H9 (cell line): ENCODE results near the gene TEAD1. TPM values are rescaled to one million over a fixed set of nuclear protein-coding genes. Genes with fewer than 3 reads are reported as not detected.

Source experiments
- DNase-seq: peaks from one replicate; pipeline ENCODE4 v3.0.0-alpha.2; 2017
- H2AFZ ChIP-seq: one replicate; pipeline ENCODE4 v1.6.1; 2013; ENCODE audit warnings: mild to moderate bottlenecking, low read length, control low read depth, moderate library complexity
- H2AK5ac ChIP-seq: 2 replicates; pipeline ENCODE4 v1.6.1; 2013; ENCODE audit warnings: low read length, control low read depth, mixed read lengths; ENCODE audit not compliant: insufficient read length
- H2BK120ac ChIP-seq: one replicate; pipeline ENCODE4 v1.6.1; 2013; ENCODE audit warnings: low read depth, mild to moderate bottlenecking, low read length, control low read depth, inconsistent platforms; ENCODE audit not compliant: poor library complexity, severe bottlenecking
- H2BK12ac ChIP-seq: 2 replicates; pipeline ENCODE4 v1.6.1; 2013; ENCODE audit warnings: low read length, control low read depth, mixed read lengths, low read depth; ENCODE audit not compliant: insufficient read length
- H2BK15ac ChIP-seq: 2 replicates; pipeline ENCODE4 v1.6.1; 2013; ENCODE audit warnings: low read depth, low read length, control low read depth
- H2BK20ac ChIP-seq: one replicate; pipeline ENCODE4 v1.6.1; 2013; ENCODE audit warnings: low read depth, mild to moderate bottlenecking, low read length, control low read depth, inconsistent platforms; ENCODE audit not compliant: poor library complexity, severe bottlenecking
- H2BK5ac ChIP-seq: 2 replicates; pipeline ENCODE4 v1.6.1; 2013; ENCODE audit warnings: low read length, control low read depth, mixed read lengths; ENCODE audit not compliant: insufficient read length
- H3K14ac ChIP-seq: 2 replicates; pipeline ENCODE4 v1.6.1; 2013; ENCODE audit warnings: low read length, control low read depth; ENCODE audit not compliant: insufficient read depth
- H3K18ac ChIP-seq: 2 replicates; pipeline ENCODE4 v1.6.1; 2013; ENCODE audit warnings: low read depth, mild to moderate bottlenecking, mixed read lengths, low read length, control low read depth; ENCODE audit not compliant: insufficient read length
- H3K23ac ChIP-seq: 2 replicates; pipeline ENCODE4 v1.6.1; 2013; ENCODE audit warnings: low read length, control low read depth, mixed read lengths, low read depth; ENCODE audit not compliant: insufficient read length
- H3K23me2 ChIP-seq: 2 replicates; pipeline ENCODE4 v1.6.1; 2013; ENCODE audit warnings: low read depth, mild to moderate bottlenecking, mixed read lengths, low read length, control low read depth; ENCODE audit not compliant: insufficient read length, poor library complexity, severe bottlenecking
- H3K27ac ChIP-seq: 2 replicates; pipeline ENCODE4 v1.5.1; 2013; ENCODE audit warnings: low read length, control low read depth, mixed read lengths, low read depth; ENCODE audit not compliant: insufficient read length
- H3K27me3 ChIP-seq: 2 replicates; pipeline ENCODE4 v1.6.1; 2013; ENCODE audit warnings: low read length, control low read depth, inconsistent platforms; ENCODE audit not compliant: insufficient read depth
- H3K4ac ChIP-seq: 2 replicates; pipeline ENCODE4 v1.6.1; 2013; ENCODE audit warnings: low read depth, mild to moderate bottlenecking, control low read depth, inconsistent platforms, low read length, moderate library complexity
- H3K4me1 ChIP-seq: 2 replicates; pipeline ENCODE4 v1.6.1; 2013; ENCODE audit warnings: low read length, control low read depth, inconsistent platforms; ENCODE audit not compliant: insufficient read depth
- H3K4me2 ChIP-seq: 2 replicates; pipeline ENCODE4 v1.6.1; 2013; ENCODE audit warnings: low read length, control low read depth, mixed read lengths; ENCODE audit not compliant: insufficient read length, insufficient read depth
- H3K56ac ChIP-seq: 2 replicates; pipeline ENCODE4 v1.6.1; 2013; ENCODE audit warnings: low read depth, mild to moderate bottlenecking, mixed read lengths, low read length, control low read depth; ENCODE audit not compliant: insufficient read length
- H3K79me1 ChIP-seq: 2 replicates; pipeline ENCODE4 v1.6.1; 2013; ENCODE audit warnings: low read depth, mild to moderate bottlenecking, moderate library complexity, low read length, control low read depth, inconsistent platforms; ENCODE audit not compliant: insufficient read depth, poor library complexity, severe bottlenecking
- H3K79me2 ChIP-seq: 2 replicates; pipeline ENCODE4 v1.6.1; 2013; ENCODE audit warnings: low read length, control low read depth, inconsistent platforms; ENCODE audit not compliant: insufficient read depth
- H3K9ac ChIP-seq: 2 replicates; pipeline ENCODE4 v1.6.1; 2013; ENCODE audit warnings: low read length, control low read depth, mixed read lengths; ENCODE audit not compliant: insufficient read length; ENCODE audit errors: extremely low read depth
- H3K9me3 ChIP-seq: one replicate; pipeline ENCODE4 v1.6.1; 2013; ENCODE audit warnings: low read depth, low read length, inconsistent platforms; ENCODE audit not compliant: control insufficient read depth
- H3T11ph ChIP-seq: one replicate; pipeline ENCODE4 v1.6.1; 2013; ENCODE audit warnings: mild to moderate bottlenecking, low read length, control low read depth, inconsistent platforms
- H4K20me1 ChIP-seq: one replicate; pipeline ENCODE4 v1.6.1; 2013; ENCODE audit not compliant: control insufficient read depth, insufficient read length, insufficient read depth
- H4K5ac ChIP-seq: 2 replicates; pipeline ENCODE4 v1.6.1; 2013; ENCODE audit warnings: low read depth, mild to moderate bottlenecking, mixed read lengths, low read length, control low read depth; ENCODE audit not compliant: insufficient read length
- H4K8ac ChIP-seq: replicated peaks from 2 replicates; pipeline ENCODE4 v1.6.1; 2013; ENCODE audit warnings: low read length, control low read depth, mixed read lengths, low read depth; ENCODE audit not compliant: insufficient read length
- H4K91ac ChIP-seq: 2 replicates; pipeline ENCODE4 v1.6.1; 2013; ENCODE audit warnings: low read depth, mild to moderate bottlenecking, moderate library complexity, mixed read lengths, low read length, control low read depth; ENCODE audit not compliant: insufficient read length
- H3K27ac Mint-ChIP-seq, 3 experiments: 2 replicates in 2 of 3; 3 replicates in 1 of 3; pipeline ENCODE4 v1.8.0; 2020 to 2021; ENCODE audit warnings: mixed read lengths in 3 of 3, mild to moderate bottlenecking in 1 of 3, moderate library complexity in 1 of 3
- H3K27me3 Mint-ChIP-seq: 2 replicates; pipeline ENCODE4 v1.8.0; 2021; ENCODE audit warnings: low read depth, mild to moderate bottlenecking, moderate library complexity, mixed read lengths
- H3K36me3 Mint-ChIP-seq, 3 experiments: 2 replicates in 2 of 3; 3 replicates in 1 of 3; pipeline ENCODE4 v1.8.0; 2020 to 2021; ENCODE audit warnings: low read depth in 3 of 3, mixed read lengths in 3 of 3; ENCODE audit not compliant: insufficient read depth in 1 of 3
- H3K4me1 Mint-ChIP-seq, 2 experiments: 2 replicates each; pipeline ENCODE4 v1.8.0; 2020; ENCODE audit warnings: mixed read lengths in 2 of 2
- H3K4me3 Mint-ChIP-seq, 2 experiments: 2 replicates in 1 of 2; 3 replicates in 1 of 2; pipeline ENCODE4 v1.8.0; 2020 to 2021; ENCODE audit warnings: mild to moderate bottlenecking in 2 of 2, mixed read lengths in 2 of 2, moderate library complexity in 1 of 2
- H3K9me3 Mint-ChIP-seq, 2 experiments: 2 replicates in 1 of 2; 3 replicates in 1 of 2; pipeline ENCODE4 v1.8.0; 2020; ENCODE audit warnings: mild to moderate bottlenecking in 2 of 2, mixed read lengths in 2 of 2, moderate library complexity in 1 of 2
- CTCF ChIP-seq: fragments of 200-600 bp; sonication (generic); conservative IDR thresholded peaks from 3 replicates; pipeline ENCODE4 v1.8.0; 2021; ENCODE audit warnings: antibody characterized with exemption, mild to moderate bottlenecking
- WGBS: extraction: QIAGEN DNeasy Blood & Tissue Kit; methylation state at CpG from one replicate; pipeline ENCODE4 v1.1.7; 2013; ENCODE audit warnings: missing lambda C conversion rate, low lambda C conversion rate, mixed read lengths; ENCODE audit not compliant: insufficient read length; ENCODE audit errors: extremely low coverage; 5-methylcytosine and 5-hydroxymethylcytosine counted together
- total RNA-seq: library from RNA; stranded (reverse); gene quantifications from 2 replicates; pipeline ENCODE4 v1.2.1, GENCODE V29; 2021

TEAD1 gene
- total RNA-seq, 1 experiment from 2014 or later: 75.1 TPM

- Mint-ChIP-seq H3K27me3 (no peaks in the 10 kb centered on the region), H3K36me3 (peaks cover 0 to 2% (median 0%) of the 10 kb centered on the region in 3 experiments; a peak in 2 of 7 replicates), H3K9me3 (no peaks in the 10 kb centered on the region), H3K4me1 (peaks cover 39 to 47% of the 10 kb centered on the region in 2 experiments), H3K4me3 (no peak overlapping the region), H3K27ac (peak overlapping the region; percentile 1 to 69 (median 59); a peak in 5 of 7 replicates)
- no peak overlapping the region for H2BK5ac ChIP-seq
- no peaks in the 10 kb centered on the region for H3K23me2 ChIP-seq
- H3K27ac ChIP-seq: no peak overlapping the region
- peaks cover 19% of the 10 kb centered on the region; the same call in 1 of the 2 replicates for H3K4me1 ChIP-seq
- H3K27me3 ChIP-seq: no peaks in the 10 kb centered on the region
- no peak for DNase-seq
- no CpG with 5 or more reads among the region's 3 CpGs for WGBS
- no peak overlapping the region for H3K23ac ChIP-seq
- H2AFZ ChIP-seq: no peak overlapping the region
- H2BK20ac ChIP-seq: no peak overlapping the region
- no peak overlapping the region for H3K18ac ChIP-seq
- no peak overlapping the region for H3K9ac ChIP-seq
- H2BK120ac ChIP-seq: no peak overlapping the region
- H3K79me2 ChIP-seq: peaks cover 4% of the 10 kb centered on the region; the same call in 1 of the 2 replicates
- no peak overlapping the region for H3K56ac ChIP-seq
- no peak overlapping the region for H4K5ac ChIP-seq
- no peak overlapping the region for H2BK15ac ChIP-seq
- TF ChIP-seq CTCF: no peak
- no peaks in the 10 kb centered on the region for H3K9me3 ChIP-seq
- 0 out of 2 replicates have a peak overlapping the region, but pooled peaks have one; percentile 64 for H3K14ac ChIP-seq
- no peak overlapping the region for H3K4ac ChIP-seq
- no peak overlapping the region for H3K4me2 ChIP-seq
- no peak overlapping the region for H2AK5ac ChIP-seq
- H2BK12ac ChIP-seq: no peak overlapping the region
- no peaks in the 10 kb centered on the region for H4K20me1 ChIP-seq
- H4K8ac ChIP-seq: no peak overlapping the region
- no peak overlapping the region for H3T11ph ChIP-seq
- no peaks in the 10 kb centered on the region for H3K79me1 ChIP-seq
- no peak overlapping the region for H4K91ac ChIP-seq
Measured at GRCh38 chr11:12846786-12847615, 172.8 kb downstream of the TEAD1 start.
